GM19467 (cell line): ENCODE data around the gene FBH1.
A peak's percentile ranks its signal among the peaks of the same experiment; 100 is the strongest.
"Not testable (repeated sequence)": the region's sequence is repeated elsewhere in the genome, so short reads cannot be mapped to it uniquely, and the experiment has no call there.

Experiments
- ATAC-seq: cut with Tn5 transposase; IDR thresholded peaks from one replicate; pipeline ENCODE4 v1.9.1; 2021; ENCODE audit warnings: mild to moderate bottlenecking, moderate library complexity; ENCODE audit not compliant: unreplicated experiment

Gene FBH1

GRCh38 chr10:5902511-5903274 lies 12.7 kb downstream of the FBH1 start:
- no peak for ATAC-seq

- ATAC-seq: no peak
Observed at GRCh38 chr10:5903563-5903962, 13.5 kb downstream of the FBH1 start.

GRCh38 chr10:5904227-5904626 lies 14.2 kb downstream of the FBH1 start:
- peak; percentile 95 for ATAC-seq

- no peak for ATAC-seq
Observed at GRCh38 chr10:5905854-5906507, 15.9 kb downstream of the FBH1 start.

GRCh38 chr10:5906651-5907050 lies 16.6 kb downstream of the FBH1 start:
- no peak for ATAC-seq

- not testable (repeated sequence) for ATAC-seq
Observed at GRCh38 chr10:5908676-5909075, 18.6 kb downstream of the FBH1 start.

GRCh38 chr10:5910323-5911100 lies 20.5 kb downstream of the FBH1 start:
- no peak for ATAC-seq

GRCh38 chr10:5911670-5912069 lies 21.6 kb downstream of the FBH1 start:
- ATAC-seq: no peak

- ATAC-seq: no peak
Observed at GRCh38 chr10:5913736-5914135, 23.7 kb downstream of the FBH1 start.

- no peak for ATAC-seq
Observed at GRCh38 chr10:5915451-5915850, 25.4 kb downstream of the FBH1 start.

- no peak for ATAC-seq
Observed at GRCh38 chr10:5917305-5917704, 27.3 kb downstream of the FBH1 start.

- no peak for ATAC-seq
Observed at GRCh38 chr10:5918763-5919162, 28.7 kb downstream of the FBH1 start.

GRCh38 chr10:5919568-5919967 lies 29.5 kb downstream of the FBH1 start:
- no peak for ATAC-seq

- no peak for ATAC-seq
Observed at GRCh38 chr10:5921746-5922145, 31.7 kb downstream of the FBH1 start.

- ATAC-seq: no peak
Observed at GRCh38 chr10:5924889-5925288, 34.8 kb downstream of the FBH1 start.

- ATAC-seq: no peak
Observed at GRCh38 chr10:5927306-5927705, 37.3 kb downstream of the FBH1 start.

GRCh38 chr10:5929442-5929841 lies 39.4 kb downstream of the FBH1 start:
- no peak for ATAC-seq

- ATAC-seq: no peak
Observed at GRCh38 chr10:5930272-5930671, 40.2 kb downstream of the FBH1 start.

GRCh38 chr10:5932345-5932744 lies 42.3 kb downstream of the FBH1 start:
- no peak for ATAC-seq

- ATAC-seq: no peak
Observed at GRCh38 chr10:5933909-5934546, 44.0 kb downstream of the FBH1 start.

- ATAC-seq: no peak
Observed at GRCh38 chr10:5935628-5936027, 45.6 kb downstream of the FBH1 start.
